ENCODE data around the gene SPATA22.
A peak's percentile ranks its signal among the peaks of the same experiment; 100 is the strongest.
"Not testable (repeated sequence)": the region's sequence is repeated elsewhere in the genome, so short reads cannot be mapped to it uniquely, and the experiment has no call there.

Gene SPATA22

DNA sequence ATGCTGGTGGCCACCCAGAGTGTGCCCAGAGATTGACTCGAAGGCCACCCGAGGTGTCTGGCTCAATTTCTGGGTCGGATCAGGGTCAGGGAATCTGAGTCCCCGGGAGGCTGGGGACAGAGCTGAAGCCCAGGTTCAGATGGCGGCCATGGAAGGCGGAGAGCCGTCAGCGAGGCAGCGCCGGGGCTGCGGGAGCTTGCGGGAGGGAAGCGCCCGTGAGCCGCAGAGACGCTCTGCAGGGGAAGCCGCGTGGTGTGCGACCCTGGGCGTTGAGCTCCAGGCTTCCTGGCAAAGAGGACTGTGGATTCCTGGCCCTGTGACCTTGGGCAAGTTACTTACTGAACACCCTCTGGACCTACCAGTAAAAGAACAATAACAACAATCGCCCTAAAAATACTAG lies 518 bp upstream of the SPATA22 start:
- no peak overlapping the region for H3K4me3 ChIP-seq (ENCODE audit: low read depth, low read length)
- TF ChIP-seq, protein P1, sequence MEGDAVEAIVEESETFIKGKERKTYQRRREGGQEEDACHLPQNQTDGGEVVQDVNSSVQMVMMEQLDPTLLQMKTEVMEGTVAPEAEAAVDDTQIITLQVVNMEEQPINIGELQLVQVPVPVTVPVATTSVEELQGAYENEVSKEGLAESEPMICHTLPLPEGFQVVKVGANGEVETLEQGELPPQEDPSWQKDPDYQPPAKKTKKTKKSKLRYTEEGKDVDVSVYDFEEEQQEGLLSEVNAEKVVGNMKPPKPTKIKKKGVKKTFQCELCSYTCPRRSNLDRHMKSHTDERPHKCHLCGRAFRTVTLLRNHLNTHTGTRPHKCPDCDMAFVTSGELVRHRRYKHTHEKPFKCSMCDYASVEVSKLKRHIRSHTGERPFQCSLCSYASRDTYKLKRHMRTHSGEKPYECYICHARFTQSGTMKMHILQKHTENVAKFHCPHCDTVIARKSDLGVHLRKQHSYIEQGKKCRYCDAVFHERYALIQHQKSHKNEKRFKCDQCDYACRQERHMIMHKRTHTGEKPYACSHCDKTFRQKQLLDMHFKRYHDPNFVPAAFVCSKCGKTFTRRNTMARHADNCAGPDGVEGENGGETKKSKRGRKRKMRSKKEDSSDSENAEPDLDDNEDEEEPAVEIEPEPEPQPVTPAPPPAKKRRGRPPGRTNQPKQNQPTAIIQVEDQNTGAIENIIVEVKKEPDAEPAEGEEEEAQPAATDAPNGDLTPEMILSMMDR (IDR thresholded peaks at IDR 0.05; ENCODE audit: borderline replicate concordance, insufficient read depth, low read depth, low read length) = no peak

DNA sequence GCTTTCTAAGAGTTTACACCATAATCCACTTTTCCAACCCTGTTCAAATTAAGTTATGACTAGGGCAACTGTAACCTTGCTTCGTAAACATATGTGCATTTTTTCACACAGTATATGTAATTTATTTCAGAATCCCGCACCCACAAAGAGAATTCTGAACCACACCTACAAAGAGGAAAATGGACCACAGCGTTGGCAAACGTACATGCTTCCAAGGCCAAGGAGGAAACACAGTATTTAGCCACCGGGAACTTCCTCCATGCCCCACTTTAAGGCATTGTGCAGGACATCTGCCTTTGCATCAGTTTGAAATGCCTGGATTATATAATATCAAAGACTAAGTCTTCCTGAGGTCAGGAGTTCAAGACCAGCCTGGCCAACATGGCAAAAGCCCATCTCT lies 2.1 kb downstream of the SPATA22 start:
- H3K4me3 ChIP-seq (ENCODE audit: low read depth, low read length) = no peak overlapping the region
- TF ChIP-seq, protein P1 (IDR thresholded peaks at IDR 0.05; ENCODE audit: borderline replicate concordance, insufficient read depth, low read depth, low read length) = no peak

DNA sequence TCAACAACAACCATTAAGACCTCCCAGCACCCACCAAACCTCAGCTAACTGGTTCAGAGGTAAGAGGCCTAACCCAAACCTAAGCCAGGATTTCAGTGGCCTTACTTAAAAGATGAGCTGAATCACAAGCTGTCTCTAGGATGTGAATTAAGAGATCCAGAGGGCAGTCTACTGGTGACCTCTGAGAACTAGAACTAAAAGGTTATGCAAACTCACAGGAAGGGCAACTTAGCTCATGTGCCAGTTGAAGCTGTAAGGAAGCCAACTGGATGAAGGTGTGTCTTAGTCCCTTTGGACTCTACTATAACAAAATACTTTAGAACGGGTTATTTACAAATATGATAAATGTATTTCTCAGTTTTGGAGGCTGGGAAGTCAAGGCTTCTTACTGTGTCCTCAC lies 5.3 kb downstream of the SPATA22 start:
- not testable (repeated sequence) for H3K4me3 ChIP-seq (ENCODE audit: low read depth, low read length)

DNA sequence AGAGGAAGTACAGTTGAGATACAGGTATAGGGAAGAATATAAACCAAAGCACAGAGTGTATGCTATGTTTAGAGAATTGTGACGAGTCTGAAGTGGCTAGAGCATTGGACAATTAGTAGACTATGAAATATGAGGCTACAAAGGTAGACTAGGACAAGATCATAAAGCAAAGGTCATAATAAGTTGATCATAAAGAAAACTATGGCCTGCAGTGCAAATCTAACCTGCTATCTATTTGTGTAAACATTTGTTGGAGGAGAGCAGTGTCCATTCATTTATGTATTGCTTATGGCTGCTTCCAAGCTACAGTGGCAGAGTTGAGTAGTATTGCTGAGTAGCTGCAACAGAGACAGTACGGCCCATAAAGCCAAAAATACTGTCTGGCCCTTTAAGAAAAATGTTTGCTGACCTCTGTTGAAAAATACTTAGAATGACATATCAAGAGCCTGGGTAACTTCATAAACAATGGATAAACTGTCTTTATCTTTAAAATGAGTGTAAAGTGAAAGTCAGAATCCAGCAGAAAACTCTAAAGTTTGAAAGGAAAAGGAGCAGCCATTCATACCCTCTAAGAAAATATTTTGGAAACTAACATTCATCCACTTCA lies 23.5 kb downstream of the SPATA22 start:
- TF ChIP-seq, protein P1 (IDR thresholded peaks at IDR 0.05; ENCODE audit: borderline replicate concordance, insufficient read depth, low read depth, low read length) = no peak
- no peak overlapping the region for H3K4me3 ChIP-seq (ENCODE audit: low read depth, low read length)

DNA sequence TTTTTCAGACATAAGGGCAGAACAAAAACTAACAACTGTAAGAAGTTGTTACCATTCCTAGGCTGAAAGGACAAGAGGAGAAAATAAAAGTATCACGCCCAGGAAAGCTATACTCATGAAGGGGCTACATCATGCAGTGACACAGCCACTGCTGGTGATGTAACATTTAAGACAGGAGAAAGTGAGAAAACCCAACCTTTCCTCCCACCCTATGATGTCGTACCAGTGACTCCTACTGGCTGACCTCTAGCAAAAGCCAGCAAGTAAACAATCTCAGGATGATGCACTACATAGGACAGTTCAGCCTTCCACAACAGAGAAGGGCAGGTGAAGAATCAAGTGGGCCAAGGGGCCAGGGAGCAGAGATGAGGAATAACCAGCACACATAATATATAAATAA lies 24.0 kb downstream of the SPATA22 start:
- TF ChIP-seq, protein P1 (IDR thresholded peaks at IDR 0.05; ENCODE audit: borderline replicate concordance, insufficient read depth, low read depth, low read length) = peak; percentile 24; the same call in 1 of the 2 replicates
- H3K4me3 ChIP-seq (ENCODE audit: low read depth, low read length) = no peak overlapping the region

DNA sequence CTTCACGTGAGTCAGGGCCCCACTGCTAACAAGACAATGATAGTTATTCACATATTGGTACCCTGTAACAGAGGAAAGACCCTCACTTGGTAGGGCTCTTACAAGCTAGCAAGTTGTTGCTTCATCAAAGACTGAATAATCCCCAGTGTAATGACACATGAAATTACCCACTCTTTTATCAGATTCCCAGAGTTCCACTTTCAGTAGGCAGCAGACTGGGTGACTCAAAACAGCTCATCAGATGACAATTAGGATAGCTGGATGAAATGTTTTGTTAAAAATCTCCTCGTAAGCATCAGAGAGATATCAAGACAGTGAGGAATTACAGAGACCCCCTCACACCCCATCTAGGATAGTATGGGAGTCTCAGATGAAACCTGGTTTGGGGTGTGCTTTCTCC lies 31.2 kb downstream of the SPATA22 start:
- TF ChIP-seq, protein P1 (IDR thresholded peaks at IDR 0.05; ENCODE audit: borderline replicate concordance, insufficient read depth, low read depth, low read length) = no peak
- H3K4me3 ChIP-seq (ENCODE audit: low read depth, low read length) = no peak overlapping the region

DNA sequence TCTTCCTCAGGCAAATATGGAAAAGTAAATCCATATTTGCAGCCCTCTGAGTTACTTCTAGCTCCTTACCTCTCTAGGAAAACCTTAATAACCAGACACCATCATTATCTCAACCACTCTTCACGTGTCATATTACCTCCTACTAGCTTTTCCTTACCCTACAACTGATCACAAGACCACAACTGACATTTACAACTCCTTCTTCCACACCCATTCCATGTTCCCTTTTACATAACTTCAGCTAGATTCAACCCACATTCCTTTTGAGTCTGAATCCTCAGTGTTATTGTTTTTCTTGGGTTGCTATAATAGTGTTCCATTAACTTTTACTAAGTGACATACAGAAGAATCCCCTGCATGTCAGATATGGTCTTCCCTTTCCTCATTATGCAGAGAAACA lies 33.3 kb downstream of the SPATA22 start:
- no peak overlapping the region for H3K4me3 ChIP-seq (ENCODE audit: low read depth, low read length)
- TF ChIP-seq, protein P1 (IDR thresholded peaks at IDR 0.05; ENCODE audit: borderline replicate concordance, insufficient read depth, low read depth, low read length) = no peak

DNA sequence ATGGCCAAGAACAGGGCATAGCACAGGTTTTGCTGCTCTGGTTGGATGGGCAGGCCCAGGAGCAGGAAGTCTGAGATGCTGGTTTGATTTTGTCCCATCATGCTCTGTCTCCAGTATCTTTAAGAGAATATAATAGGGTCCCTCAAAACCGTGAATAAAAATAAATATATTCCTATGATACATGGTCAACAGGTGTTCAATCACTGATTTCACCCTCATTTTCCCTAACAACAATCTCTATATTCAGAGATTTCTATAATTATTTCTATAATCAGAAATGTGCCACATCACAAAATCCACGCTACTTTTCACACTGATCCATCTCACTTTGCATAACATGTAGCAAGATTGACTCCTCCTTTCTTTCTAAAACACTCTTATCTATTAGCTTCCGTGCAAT lies 37.9 kb downstream of the SPATA22 start, which contains the start of gene OR1E2:
Gene OR1E2, minus strand, starts transcription at position 101 of the 400 bp plus-strand sequence. Its CDS starts 0 bp downstream, at position 101.
- TF ChIP-seq, protein P1 (IDR thresholded peaks at IDR 0.05; ENCODE audit: borderline replicate concordance, insufficient read depth, low read depth, low read length) = no peak
- H3K4me3 ChIP-seq (ENCODE audit: low read depth, low read length) = no peak within 1 kb of the TSS

DNA sequence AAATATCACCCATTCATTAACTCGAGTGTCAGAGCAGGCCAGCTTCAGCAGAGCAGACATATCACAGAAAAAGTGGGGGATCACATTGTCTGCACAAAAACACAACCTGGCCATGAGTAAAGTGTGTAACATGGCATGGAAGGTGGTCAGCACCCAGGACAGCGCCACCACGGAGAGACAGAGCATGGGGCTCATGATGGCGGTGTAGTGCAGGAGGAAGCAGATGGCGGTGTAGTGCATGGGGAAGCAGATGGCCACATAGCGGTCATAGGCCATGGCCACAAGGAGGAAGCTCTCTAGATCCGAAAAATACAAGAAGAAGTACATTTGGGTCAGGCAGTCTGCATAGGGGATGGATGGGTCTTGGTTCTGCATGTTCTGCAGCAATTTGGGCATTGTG lies 38.4 kb downstream of the SPATA22 start:
- not testable (repeated sequence) for H3K4me3 ChIP-seq (ENCODE audit: low read depth, low read length)

All from GM12875 (cell line).